ENCODE results near the gene SEMA3F.

SEMA3F gene

DNA sequence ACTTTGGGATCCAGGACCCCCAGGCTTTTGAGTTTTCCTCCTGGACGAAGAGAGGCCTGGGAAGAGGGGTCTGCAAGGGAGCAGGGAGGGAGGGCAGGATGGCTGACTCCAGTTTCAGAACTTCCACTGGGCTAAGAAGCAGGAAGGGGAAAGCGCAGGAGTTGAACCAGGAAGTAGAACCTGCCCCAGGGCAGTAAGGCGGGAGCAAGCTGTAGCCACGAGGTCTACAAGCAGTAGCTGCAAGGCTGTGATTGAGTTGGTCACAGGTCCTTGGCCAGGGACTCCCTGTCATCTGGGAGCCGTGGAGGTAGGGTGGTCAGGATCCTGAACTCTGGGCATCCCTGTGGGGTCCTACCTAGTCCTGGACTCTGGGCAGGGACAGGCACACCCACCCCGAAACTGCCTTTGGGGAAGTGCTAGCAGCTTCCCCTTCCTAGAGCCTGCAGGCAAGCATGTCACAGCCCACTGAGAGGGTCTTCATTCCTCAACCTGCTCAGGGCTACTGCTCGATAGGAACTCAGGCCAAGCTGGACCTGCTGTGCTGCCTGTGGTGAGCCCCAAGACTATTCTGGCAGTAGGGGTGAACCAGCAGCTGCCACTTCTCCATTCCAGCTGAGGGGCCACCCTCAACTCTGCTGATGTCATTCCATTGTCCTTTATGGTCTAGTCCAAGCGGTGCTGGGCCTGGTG lies 75.1 kb downstream of the SEMA3F start:
- no peak for DNase-seq (ENCODE audit: low read depth in 3 of 3, low spot score in 1 of 3)

GRCh38 chr3:50230794-50231125 lies 75.6 kb downstream of the SEMA3F start:
- DNase-seq (ENCODE audit: low read depth in 3 of 3, low spot score in 1 of 3), result no peak

GRCh38 chr3:50231581-50231980 lies 76.5 kb downstream of the SEMA3F start:
- DNase-seq (ENCODE audit: low read depth in 3 of 3, low spot score in 1 of 3), result no peak

- DNase-seq (ENCODE audit: low read depth in 3 of 3, low spot score in 1 of 3), result no peak
These were observed 77.2 kb downstream of the SEMA3F start for GRCh38 chr3:50232303-50232702.

DNA sequence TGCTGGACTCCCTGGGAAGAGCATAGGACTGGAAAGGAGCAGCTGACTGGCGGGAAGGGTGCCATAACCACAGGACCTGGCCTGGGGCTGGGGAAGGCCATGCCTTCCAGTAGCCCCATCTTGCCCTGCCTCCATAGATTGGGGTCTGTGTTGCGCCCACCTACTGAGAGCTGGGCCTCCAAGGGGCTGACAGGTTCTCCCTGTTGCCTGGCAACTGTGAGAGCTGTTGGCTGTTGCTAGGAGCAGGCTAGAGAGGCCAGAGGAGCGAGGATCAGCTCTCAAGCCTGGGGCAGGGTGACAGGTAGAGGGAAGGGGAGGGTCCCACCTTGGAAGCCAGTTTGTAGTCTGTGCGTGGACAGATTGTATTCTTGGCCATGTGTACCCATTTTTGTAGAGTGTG lies 78.1 kb downstream of the SEMA3F start:
- no peak for DNase-seq (ENCODE audit: low read depth in 3 of 3, low spot score in 1 of 3)

DNA sequence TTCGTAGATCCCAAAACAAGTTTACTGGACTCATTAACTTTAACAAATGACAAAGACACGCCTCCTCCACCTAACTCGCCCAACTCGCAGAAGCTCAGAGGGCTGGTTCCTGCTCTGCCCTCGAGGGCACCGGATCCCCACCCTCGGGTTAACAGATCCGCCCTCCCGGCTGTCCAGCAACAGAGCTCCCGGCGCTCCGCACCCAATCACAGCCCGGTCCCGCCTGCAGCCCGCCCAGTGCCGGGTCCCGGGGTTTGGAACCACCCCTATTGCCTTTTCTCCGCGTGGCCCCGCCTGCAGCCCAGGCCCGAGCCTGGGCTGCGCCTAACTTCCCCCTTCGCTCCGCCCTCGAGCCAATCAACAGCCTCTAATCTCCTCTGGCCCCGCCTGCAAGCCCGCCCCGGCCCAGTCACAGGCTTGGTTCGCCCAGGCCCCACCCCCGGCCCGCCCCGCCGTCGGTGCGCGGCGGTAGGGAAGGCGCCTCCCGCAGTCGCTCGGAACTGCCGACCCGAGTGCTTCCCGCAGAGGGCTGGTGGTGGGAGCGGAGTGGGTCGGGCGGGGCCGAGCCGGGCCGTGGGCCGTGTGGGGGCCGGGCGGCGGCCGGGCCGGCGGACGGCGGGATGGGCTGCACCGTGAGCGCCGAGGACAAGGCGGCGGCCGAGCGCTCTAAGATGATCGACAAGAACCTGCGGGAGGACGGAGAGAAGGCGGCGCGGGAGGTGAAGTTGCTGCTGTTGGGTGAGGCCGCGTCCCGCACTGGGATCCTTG lies 80.8 kb downstream of the SEMA3F start, which contains the start of gene GNAI2:
GNAI2 (plus strand) TSS at position 489 of the 768 bp plus-strand sequence; CDS start at position 621, 132 bp downstream.
- DNase-seq (ENCODE audit: low read depth in 3 of 3, low spot score in 1 of 3), result peak; percentile 96 to 98 (median 97)

DNA sequence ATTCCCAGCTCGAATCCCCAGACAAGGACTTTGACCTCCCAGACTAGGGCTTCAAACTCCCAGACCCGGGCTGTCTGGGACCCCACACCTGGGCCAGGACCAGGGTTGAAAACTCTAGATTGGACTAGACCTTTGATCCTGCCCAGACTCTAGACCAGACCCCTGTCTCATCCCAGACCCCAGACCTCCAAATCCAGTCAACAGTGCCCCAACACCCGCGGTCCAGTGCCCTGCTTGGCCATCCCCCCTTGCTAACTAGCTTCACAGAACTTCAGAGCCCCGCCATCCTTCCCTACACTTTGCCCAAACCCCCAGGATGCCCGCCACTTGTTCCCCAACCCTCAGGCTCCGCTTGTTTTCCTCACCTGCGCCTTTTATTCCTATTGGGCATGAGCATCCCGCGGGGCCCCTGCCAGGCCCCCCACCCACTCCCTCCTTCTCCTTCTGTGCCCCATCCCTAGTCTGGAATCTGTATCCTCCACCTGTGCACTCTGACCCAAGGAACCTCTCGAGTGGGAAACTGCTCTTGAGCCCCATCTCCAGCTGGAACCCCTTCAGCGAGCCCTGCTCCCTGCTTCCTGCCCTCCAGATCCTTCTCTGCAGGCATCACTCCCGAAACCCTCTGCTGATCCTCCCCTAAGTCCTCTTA lies 81.5 kb downstream of the SEMA3F start:
- DNase-seq (ENCODE audit: low read depth in 3 of 3, low spot score in 1 of 3), result no peak

GRCh38 chr3:50237133-50237651 lies 82.1 kb downstream of the SEMA3F start:
- no peak for DNase-seq (ENCODE audit: low read depth in 3 of 3, low spot score in 1 of 3)

DNA sequence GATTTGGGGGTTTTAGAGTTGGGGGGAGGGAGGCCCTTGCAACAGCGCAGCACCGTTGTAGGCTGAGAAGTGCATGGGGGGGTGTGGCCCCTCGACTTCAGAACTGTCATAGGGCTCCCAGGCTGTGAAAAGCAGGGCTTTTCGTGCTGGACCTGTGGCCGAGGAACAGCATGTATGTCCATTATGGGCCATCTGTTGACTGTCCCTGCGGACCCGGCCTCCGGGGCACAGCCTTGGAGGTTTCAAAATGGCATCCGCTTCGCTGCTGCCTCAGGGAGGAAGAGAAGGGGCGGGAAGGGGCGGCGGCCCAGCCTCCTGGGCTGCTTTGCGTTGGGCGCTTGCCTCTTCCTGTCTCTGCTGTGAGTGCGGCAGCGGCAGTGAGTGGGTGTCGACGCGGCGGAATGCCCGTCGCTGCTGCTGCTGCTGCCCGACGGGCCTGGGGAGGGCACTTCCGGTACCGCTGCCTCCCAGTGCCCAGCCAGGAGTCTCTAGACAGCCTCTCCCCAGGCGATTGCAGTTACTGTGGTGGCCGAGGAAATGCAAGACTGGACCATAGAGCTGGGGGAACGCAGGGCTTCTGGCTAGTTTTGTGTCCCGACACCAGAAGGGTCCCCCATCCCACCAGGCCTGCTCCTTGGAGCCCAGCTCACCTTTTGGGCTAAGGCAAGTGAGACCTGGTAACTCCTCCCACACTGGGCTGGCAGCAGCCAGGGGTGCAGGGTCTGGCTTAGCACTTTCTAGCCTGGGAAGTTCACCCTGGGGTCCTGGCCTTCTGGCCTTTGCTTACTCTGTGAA lies 82.8 kb downstream of the SEMA3F start:
- DNase-seq (ENCODE audit: low read depth in 3 of 3, low spot score in 1 of 3), result peak; percentile 60 to 73 (median 70)

DNA sequence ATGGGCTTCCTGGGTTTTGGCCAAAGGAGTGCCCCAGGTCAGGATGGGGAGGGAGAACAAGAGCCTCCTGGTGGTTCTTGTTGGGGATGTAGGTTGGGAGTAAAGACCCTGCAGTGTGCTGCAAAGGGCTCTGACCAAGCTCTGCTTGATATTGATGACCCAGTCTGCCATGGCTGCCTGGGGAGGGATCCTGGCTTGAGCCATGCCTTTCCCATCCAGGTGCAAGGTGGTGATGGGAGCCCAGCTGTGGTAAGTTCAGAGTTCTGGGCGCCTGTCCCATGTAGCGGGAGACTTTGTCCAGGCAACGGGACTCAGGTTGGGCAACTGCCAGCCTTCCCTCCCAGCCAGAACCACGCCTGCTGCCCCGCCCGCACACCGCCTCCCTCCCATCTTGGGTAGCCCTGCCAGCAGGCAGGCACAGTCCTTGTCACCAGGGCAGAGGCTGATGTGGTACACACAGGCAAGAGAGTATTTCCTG lies 83.5 kb downstream of the SEMA3F start:
- DNase-seq (ENCODE audit: low read depth in 3 of 3, low spot score in 1 of 3), result no peak
